Heart left ventricle (tissue), 16 donors: ENCODE measurements around the gene PAWR. TPM values are rescaled to one million over a fixed set of nuclear protein-coding genes. Genes with fewer than 3 reads are reported as not detected.
"Not testable (repeated sequence)": the region's sequence is repeated elsewhere in the genome, so short reads cannot be mapped to it uniquely, and the experiment has no call there.

Source experiments
- ATAC-seq, 4 donors: fragments of 200-7000 bp; cut with Tn5 transposase; one replicate each; pipeline ENCODE4 v1.9.1; 2020 to 2022; ENCODE audit warnings: moderate library complexity in 4 of 4, mild to moderate bottlenecking in 3 of 4, moderate number of reproducible peaks in 1 of 4
- DNase-seq, 5 donors: peaks; one replicate each; pipeline ENCODE4 v3.0.0-alpha.2; 2020
- H3K27ac ChIP-seq, 12 donors: fragments of 200-600 bp; sonication (generic) in 4 of 12; one replicate each; pipeline versions ENCODE4 v1.5.0 to v1.8.0; 2016 to 2022; ENCODE audit warnings: mild to moderate bottlenecking in 2 of 12
- H3K27me3 ChIP-seq, 9 donors: fragments of 200-600 bp; sonication (generic) in 2 of 9; one replicate each; pipeline versions ENCODE4 v1.5.1 to v1.8.0; 2016 to 2022; ENCODE audit warnings: mild to moderate bottlenecking in 3 of 9
- H3K36me3 ChIP-seq, 9 donors: fragments of 200-600 bp; sonication (generic) in 2 of 9; one replicate each; pipeline versions ENCODE4 v1.5.0 to v1.8.0; 2018 to 2022; ENCODE audit warnings: mild to moderate bottlenecking in 2 of 9
- H3K4me1 ChIP-seq, 12 donors: fragments of 200-600 bp; sonication (generic) in 4 of 12; one replicate each; pipeline versions ENCODE4 v1.5.0 to v1.8.0; 2016 to 2022; ENCODE audit warnings: mild to moderate bottlenecking in 3 of 12
- H3K4me3 ChIP-seq, 12 donors: fragments of 200-600 bp; sonication (generic) in 4 of 12; one replicate each; pipeline versions ENCODE4 v1.5.0 to v1.8.0; 2017 to 2022; ENCODE audit warnings: mild to moderate bottlenecking in 9 of 12, moderate library complexity in 4 of 12
- H3K9me3 ChIP-seq, 12 donors: fragments of 200-600 bp; sonication (generic) in 4 of 12; one replicate each; pipeline versions ENCODE4 v1.5.0 to v1.8.0; 2016 to 2022; ENCODE audit warnings: mild to moderate bottlenecking in 1 of 12
- POLR2A ChIP-seq, 2 donors: fragments of 450-650 bp; IDR thresholded peaks; one replicate each; pipeline ENCODE4 v1.6.1; 2017; ENCODE audit warnings: antibody characterized with exemption in 2 of 2, mild to moderate bottlenecking in 2 of 2, moderate library complexity in 2 of 2
- WGBS, 4 donors: extraction: QIAGEN DNeasy Blood & Tissue Kit in 2 of 4; methylation state at CpG; one replicate each; pipeline versions ENCODE4 v1.1.5 to v1.1.7; 2013 to 2018; 5-methylcytosine and 5-hydroxymethylcytosine counted together
- intact Hi-C, 10 donors: fragments of 100-400 bp; cut with DNase I; formaldehyde crosslinking; loops; one replicate each; pipeline versions ENCODE4 v1.11.1 to v1.14.2; 2022
- polyA plus RNA-seq, 2 donors: library from polyadenylated mRNA; stranded (reverse); fragments of 200-250 nt; gene quantifications; one replicate each; pipeline ENCODE4 v1.2.3, GENCODE V29; 2013
- total RNA-seq, 9 donors: library from RNA; depleted of rRNA in 2 of 9; stranded (reverse); fragments of >200 nt in 2 of 9; fragmentation: NEBNext Ultra II Directional in 3 of 9; extraction: Animal tissue kit (Norgen Biotek cat#: 25700) in 3 of 9; gene quantifications; one replicate each; pipeline versions ENCODE4 v1.1.0 to v1.2.4, GENCODE V29; 2016 to 2023
- TF ChIP-seq, protein P1 (sequence below), 12 donors: fragments of 200-600 bp; sonication (generic) in 4 of 12; IDR thresholded peaks; one replicate each; pipeline versions ENCODE4 v1.5.0 to v1.8.0; 2018 to 2022; ENCODE audit warnings: antibody characterized with exemption in 12 of 12, mild to moderate bottlenecking in 5 of 12
- donor health status: ischemic (EF 13 %, LVEDD 7.1; RV severe dilation, severe dysfunction).
- donor health status: healthy with polysubstance abuse.
- donor health status: DM: no; HTN: yes; CAD: no.
- donor health status: DM: no; HTN: no; CAD: no.
- donor health status: ischemic (EF 25% LVEDD 6.9; RV normal size, moderate dysfunction).
- donor health status: ischemic (EF 25% LVEDD 5.7; RV mildly dilated, moderate dysfunction).
- donor health status: healthy.
- donor health status: DM: yes; HTN: yes; CAD: no.
- donor health status: ischemic (EF 35%, LVEDD 5.7; RV mildly dilated, moderate dysfunction).
- donor health status: nonischemic (EF 11% LVEDD 7.7; RV severe dilation, severe dysfunction).
- donor health status: DM: yes; HTN: yes; CAD: no.
- donor health status: PGD.
- donor health status: ischemic (EF 29% LVEDD 5.4; RV normal size, mild dysfunction).
- donor health status: nonischemic (EF 23%, LVEDD 6.1; RV moderate dilation, normal function).

Gene PAWR
- total and polyA plus RNA-seq, 11 donors, result 4.8 to 29.0 (median 11.0) TPM

DNA sequence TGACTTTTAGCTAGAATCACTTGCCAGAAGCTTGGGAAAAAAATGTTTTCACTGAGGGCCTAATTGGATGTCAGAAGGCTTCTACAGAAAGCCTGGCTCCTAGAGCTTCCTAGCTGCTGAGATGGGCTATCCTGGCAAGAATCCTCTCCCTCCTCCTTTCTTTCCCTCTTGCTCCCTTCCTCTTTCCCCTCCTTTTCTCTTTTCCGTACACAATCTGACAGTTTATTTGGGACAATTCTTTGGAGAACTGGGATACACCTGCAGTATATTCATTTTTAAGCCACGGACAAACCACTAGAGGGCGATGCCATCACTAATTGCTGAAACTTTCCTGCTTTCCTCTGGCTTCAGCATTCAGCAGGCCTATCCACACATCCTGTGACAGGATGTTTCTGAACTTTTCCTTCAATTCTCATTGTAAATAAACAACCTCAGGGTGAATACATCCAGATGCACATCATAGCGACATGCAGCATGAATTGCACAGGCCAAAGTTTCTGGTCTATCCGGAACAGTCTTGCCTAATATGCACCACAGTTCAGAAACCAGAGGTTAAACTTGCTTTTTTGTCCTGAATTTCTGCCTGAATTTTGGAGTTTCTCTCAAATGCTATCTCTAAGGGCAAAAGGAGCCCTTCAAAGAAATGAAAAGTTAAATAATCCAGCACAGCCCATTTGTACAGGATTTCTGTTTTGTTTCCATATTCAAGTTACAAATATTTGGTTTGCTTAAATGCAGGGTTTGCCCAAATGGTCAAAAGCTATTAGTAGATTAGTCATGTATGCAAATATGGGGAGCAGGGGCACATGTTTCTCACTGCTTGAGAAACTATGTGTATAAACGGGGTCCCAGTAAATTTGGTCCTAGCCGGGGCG is 142.8 kb downstream of the PAWR start:
- Histone ChIP-seq H3K27ac (peak overlapping the region in 4 of 12 donors; percentile 2 to 8 (median 6)), H3K4me1 (peaks cover 0 to 22% (median 6%) of the 10 kb centered on the region in 12 donors), H3K9me3 (peaks cover 0 to under 1% (median 0%) of the 10 kb centered on the region in 12 donors), H3K27me3 (no peaks in the 10 kb centered on the region), H3K4me3 (no peak overlapping the region), H3K36me3 (no peaks in the 10 kb centered on the region)
- intact Hi-C loops, result loop anchor here in 5 of 10 donors (2.0 to 10.0 kb wide), 5 partner anchors 133 to 724 kb away; partner anchors contain the start of gene PAWR (in 1 of the 5)
- DNase-seq (peak in 1 of 5 donors; percentile 34), ATAC-seq (peak in 3 of 4 donors; percentile 59 to 75 (median 73))
- WGBS, 4 donors, result 44 to 50% (median 47%) methylated on average over 8 of the region's 8 CpGs
- TF ChIP-seq, protein P1, sequence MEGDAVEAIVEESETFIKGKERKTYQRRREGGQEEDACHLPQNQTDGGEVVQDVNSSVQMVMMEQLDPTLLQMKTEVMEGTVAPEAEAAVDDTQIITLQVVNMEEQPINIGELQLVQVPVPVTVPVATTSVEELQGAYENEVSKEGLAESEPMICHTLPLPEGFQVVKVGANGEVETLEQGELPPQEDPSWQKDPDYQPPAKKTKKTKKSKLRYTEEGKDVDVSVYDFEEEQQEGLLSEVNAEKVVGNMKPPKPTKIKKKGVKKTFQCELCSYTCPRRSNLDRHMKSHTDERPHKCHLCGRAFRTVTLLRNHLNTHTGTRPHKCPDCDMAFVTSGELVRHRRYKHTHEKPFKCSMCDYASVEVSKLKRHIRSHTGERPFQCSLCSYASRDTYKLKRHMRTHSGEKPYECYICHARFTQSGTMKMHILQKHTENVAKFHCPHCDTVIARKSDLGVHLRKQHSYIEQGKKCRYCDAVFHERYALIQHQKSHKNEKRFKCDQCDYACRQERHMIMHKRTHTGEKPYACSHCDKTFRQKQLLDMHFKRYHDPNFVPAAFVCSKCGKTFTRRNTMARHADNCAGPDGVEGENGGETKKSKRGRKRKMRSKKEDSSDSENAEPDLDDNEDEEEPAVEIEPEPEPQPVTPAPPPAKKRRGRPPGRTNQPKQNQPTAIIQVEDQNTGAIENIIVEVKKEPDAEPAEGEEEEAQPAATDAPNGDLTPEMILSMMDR (IDR thresholded peaks at IDR 0.05), result peak; percentile 52 to 81 (median 65)
- no peak for TF ChIP-seq POLR2A (IDR thresholded peaks at IDR 0.05)

DNA sequence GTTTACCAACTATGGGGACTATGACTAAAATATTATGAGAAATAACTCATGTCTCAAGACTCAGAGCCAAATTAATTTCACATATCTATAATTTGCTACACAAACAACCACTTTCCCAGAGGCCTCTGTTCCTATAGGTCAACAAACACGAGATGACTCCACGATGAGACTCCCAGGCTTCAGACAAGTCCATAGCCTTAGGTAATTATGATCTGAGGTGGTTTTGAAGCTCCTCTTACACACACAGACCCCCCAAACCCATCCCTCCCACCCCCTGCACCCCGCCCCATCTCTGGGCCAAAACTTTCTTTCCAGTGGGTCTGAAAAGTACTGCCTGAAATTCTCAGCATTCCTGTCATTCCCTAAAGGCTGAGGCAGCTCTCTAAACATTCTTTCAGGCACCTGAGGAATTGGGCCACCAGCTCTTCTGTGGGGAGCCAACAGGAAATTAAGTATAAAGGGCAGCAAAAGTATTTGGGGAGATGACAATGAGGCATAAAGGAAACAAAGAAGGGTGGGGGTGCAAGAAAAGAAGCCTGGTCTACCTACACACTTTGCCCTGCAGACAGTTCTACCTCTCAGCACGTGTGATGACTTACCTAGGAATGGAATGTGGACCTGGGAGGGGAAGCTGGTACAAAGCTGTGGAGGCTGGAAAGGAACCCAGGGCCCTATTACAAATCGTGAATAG is 143.6 kb downstream of the PAWR start:
- TF ChIP-seq, protein P1 (IDR thresholded peaks at IDR 0.05), result no peak
- no peak for TF ChIP-seq POLR2A (IDR thresholded peaks at IDR 0.05)
- ATAC-seq, result no peak
- Histone ChIP-seq H3K27ac (peak overlapping the region in 2 of 12 donors; percentile 8 to 19), H3K9me3 (no peaks in the 10 kb centered on the region), H3K36me3 (no peaks in the 10 kb centered on the region), H3K4me1 (peaks cover 0 to 22% (median 6%) of the 10 kb centered on the region in 12 donors), H3K27me3 (no peaks in the 10 kb centered on the region), H3K4me3 (no peak overlapping the region)
- intact Hi-C loops, result loop anchor here in 4 of 10 donors (5.0 to 10.0 kb wide), 4 partner anchors 132 to 725 kb away; partner anchors contain the start of gene PAWR (in 1 of the 4)
- DNase-seq, result no peak
- WGBS, 4 donors, result 43 to 51% (median 45%) methylated on average over 5 of the region's 5 CpGs

DNA sequence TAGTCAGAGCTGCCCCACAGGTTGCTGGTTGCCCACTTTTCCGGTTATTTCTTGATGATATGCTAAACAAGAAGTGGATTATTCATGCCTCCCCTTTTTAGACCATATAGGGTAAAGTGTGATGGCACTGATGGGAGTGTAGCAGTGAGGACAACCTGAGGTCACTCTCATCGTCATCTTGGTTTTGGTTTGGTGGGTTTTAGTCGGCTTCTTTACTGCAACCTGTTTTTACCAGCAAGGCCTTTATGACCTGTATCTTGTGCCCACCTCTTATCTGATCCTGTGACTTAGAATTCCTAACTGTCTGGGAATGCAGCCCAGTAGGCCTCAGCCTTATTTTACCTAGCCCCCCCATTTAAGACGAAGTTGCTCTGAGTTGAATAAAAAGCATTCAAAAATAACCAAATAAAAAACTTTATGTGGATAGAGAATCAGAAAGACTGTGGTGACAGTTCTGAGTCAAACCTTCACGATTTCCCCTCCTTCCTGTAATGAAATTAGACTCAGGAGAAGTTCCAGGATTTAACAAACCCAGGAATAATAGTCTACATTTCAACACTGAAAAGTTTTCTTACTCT is 144.2 kb downstream of the PAWR start:
- ATAC-seq (no peak), DNase-seq (no peak)
- H3K4me3 ChIP-seq, result no peak overlapping the region
- no peaks in the 10 kb centered on the region for H3K36me3 ChIP-seq
- no peaks in the 10 kb centered on the region for H3K27me3 ChIP-seq
- intact Hi-C loops, result loop anchor here in 4 of 10 donors (5.0 to 10.0 kb wide), 4 partner anchors 132 to 726 kb away; partner anchors contain the start of gene PAWR (in 1 of the 4)
- peak overlapping the region in 2 of 12 donors; percentile 19 to 22 for H3K27ac ChIP-seq
- H3K9me3 ChIP-seq, result no peaks in the 10 kb centered on the region
- H3K4me1 ChIP-seq, result peaks cover 0 to 18% (median 6%) of the 10 kb centered on the region in 12 donors
- WGBS, 4 donors, result 83 to 89% (median 86%) methylated on average over 5 of the region's 5 CpGs
- no peak for TF ChIP-seq POLR2A (IDR thresholded peaks at IDR 0.05)
- TF ChIP-seq, protein P1 (IDR thresholded peaks at IDR 0.05), result no peak

DNA sequence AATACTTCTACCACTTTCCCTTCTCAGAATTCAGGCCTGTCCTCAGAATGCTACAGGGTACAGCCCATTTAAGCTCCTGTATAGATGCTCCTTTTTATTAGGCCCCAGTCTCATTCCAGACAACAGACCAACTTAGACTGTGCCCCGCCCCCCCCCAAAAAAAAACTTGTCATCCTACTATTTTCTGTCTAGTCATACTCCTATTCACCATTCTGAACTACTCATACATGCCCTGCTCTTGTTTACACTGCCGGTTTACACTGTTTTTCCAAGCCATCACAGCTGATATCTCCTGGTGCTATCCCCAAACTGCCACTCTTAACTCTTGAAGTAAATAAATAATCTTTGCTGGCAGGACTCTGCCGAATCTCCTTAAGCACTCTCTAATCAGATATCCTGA is 146.3 kb downstream of the PAWR start:
- WGBS, 4 donors, result 79 to 84% (median 82%) methylated on average over 3 of the region's 3 CpGs
- not testable (repeated sequence) for H3K9me3 ChIP-seq, H3K27ac ChIP-seq, H3K36me3 ChIP-seq, H3K4me3 ChIP-seq, DNase-seq, ATAC-seq, H3K27me3 ChIP-seq
- intact Hi-C loops, result loop anchor here in 1 of 10 donors (10.0 kb wide), 1 partner anchor 130 kb away; no protein-coding TSS in a partner anchor
- H3K4me1 ChIP-seq, result peaks cover 0 to 18% (median 6%) of the 10 kb centered on the region in 12 donors
